ENCODE results near the gene MGAT4C.
"Not testable (repeated sequence)": the region's sequence is repeated elsewhere in the genome, so short reads cannot be mapped to it uniquely, and the experiment has no call there.

Gene MGAT4C

GRCh38 chr12:86256163-86256562 lies at the start of gene MGAT4C:
MGAT4C (minus strand) TSS chr12:86256391.
- H3K27ac ChIP-seq, result no peak within 1 kb of the TSS
- no peak within 1 kb of the TSS for H3K4me3 ChIP-seq
- H3K9me3 ChIP-seq (ENCODE audit: low read depth, low read length), result no peaks in the 10 kb centered on the region
- TF ChIP-seq EZH2 (IDR thresholded peaks at IDR 0.05), result no peak
- no peak for TF ChIP-seq POLR2AphosphoS5 (IDR thresholded peaks at IDR 0.05; ENCODE audit: borderline replicate concordance, low read depth, low read length)
- no peak for TF ChIP-seq FOXP2 (optimal IDR thresholded peaks at IDR 0.05; ENCODE audit: control extremely low read depth, extremely low read length, insufficient read depth)
- no peak for DNase-seq (ENCODE audit: low read depth, low spot score)
- H3K36me3 ChIP-seq (ENCODE audit: insufficient read depth, low read length), result no peaks in the 10 kb centered on the region
- no peak within 1 kb of the TSS for H3K9ac ChIP-seq (ENCODE audit: insufficient read length)

DNA sequence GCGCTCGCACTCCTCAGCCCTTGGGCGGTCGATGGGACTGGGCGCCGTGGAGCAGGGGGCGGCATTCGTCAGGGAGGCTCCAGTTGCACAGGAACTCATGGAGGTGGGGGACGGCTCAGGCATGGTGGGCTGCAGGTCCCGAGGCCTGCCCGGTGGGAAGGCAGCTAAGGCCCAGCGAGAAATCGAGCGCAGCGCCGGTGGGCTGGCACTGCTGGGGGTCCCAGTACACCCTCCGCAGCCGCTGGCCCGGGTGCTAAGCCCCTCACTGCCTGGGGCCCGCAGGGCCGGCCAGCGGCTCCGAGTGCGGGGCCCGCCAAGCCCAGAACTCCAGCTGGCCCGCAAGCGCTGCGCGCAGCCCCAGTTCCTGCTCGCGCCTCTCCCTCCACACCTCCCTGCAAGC lies 40.2 kb upstream of the MGAT4C start:
- H3K36me3 ChIP-seq (ENCODE audit: insufficient read depth, low read length); H3K27ac ChIP-seq; H3K9ac ChIP-seq (ENCODE audit: insufficient read length); DNase-seq (ENCODE audit: low read depth, low spot score); H3K9me3 ChIP-seq (ENCODE audit: low read depth, low read length); H3K4me3 ChIP-seq: not testable (repeated sequence)

DNA sequence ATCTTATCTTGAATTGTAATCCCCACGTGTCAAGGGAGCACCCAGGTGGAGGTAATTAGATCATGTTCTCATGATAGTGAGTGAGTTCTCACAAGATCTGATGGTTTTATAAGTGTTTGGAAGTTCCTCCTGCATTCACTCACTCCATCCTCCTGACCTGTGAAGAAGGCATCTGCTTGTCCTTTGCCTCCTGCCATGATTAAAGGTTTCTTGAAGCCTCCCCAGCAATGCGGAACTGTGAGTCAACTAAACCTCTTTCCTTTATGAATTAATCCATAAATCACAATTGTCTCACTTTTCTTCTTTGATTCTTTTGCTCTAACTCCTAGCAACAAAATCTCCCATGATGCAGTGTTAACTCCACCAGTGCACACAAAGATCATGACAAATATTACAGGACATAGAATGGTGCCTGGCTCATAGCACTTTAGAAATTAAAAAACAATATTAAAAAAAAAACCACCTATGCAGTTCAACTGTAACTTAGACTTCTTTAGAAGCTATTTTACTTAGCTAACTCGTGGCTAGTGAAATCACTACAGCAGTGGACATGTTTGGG lies 37.6 kb upstream of the MGAT4C start:
- H3K4me3 ChIP-seq, result no peak overlapping the region
- H3K9me3 ChIP-seq (ENCODE audit: low read depth, low read length), result no peaks in the 10 kb centered on the region
- no peak overlapping the region for H3K9ac ChIP-seq (ENCODE audit: insufficient read length)
- TF ChIP-seq FOXP2 (optimal IDR thresholded peaks at IDR 0.05; ENCODE audit: control extremely low read depth, extremely low read length, insufficient read depth) (no peak), POLR2AphosphoS5 (IDR thresholded peaks at IDR 0.05; ENCODE audit: borderline replicate concordance, low read depth, low read length) (no peak), EZH2 (IDR thresholded peaks at IDR 0.05) (no peak)
- no peaks in the 10 kb centered on the region for H3K36me3 ChIP-seq (ENCODE audit: insufficient read depth, low read length)
- DNase-seq (ENCODE audit: low read depth, low spot score), result no peak
- H3K27ac ChIP-seq, result no peak overlapping the region

DNA sequence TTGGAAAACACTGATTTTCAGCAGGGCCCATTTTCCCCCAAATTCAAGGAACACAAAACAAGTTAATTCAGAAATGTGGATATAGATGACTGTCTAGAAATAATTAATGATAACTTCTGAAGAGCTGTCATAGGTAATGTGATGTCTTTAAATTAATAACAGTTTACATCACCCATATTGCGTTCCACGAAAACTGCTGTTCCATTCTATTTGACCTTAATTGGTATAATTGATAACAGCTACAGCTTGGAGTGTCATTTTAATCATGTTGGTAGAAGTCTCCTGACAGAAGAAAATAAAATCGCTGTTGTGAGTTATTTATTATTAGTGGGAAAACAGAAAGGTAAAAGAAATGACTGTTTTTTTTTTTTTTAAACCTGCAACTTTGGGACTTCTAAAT lies 36.3 kb upstream of the MGAT4C start:
- H3K36me3 ChIP-seq (ENCODE audit: insufficient read depth, low read length), result no peaks in the 10 kb centered on the region
- no peak overlapping the region for H3K9ac ChIP-seq (ENCODE audit: insufficient read length)
- no peak for TF ChIP-seq POLR2AphosphoS5 (IDR thresholded peaks at IDR 0.05; ENCODE audit: borderline replicate concordance, low read depth, low read length)
- no peak for TF ChIP-seq EZH2 (IDR thresholded peaks at IDR 0.05)
- TF ChIP-seq FOXP2 (optimal IDR thresholded peaks at IDR 0.05; ENCODE audit: control extremely low read depth, extremely low read length, insufficient read depth), result no peak
- H3K27ac ChIP-seq, result no peak overlapping the region
- no peaks in the 10 kb centered on the region for H3K9me3 ChIP-seq (ENCODE audit: low read depth, low read length)
- no peak overlapping the region for H3K4me3 ChIP-seq
- DNase-seq (ENCODE audit: low read depth, low spot score), result no peak

GRCh38 chr12:86290615-86291014 lies 34.4 kb upstream of the MGAT4C start:
- TF ChIP-seq EZH2 (IDR thresholded peaks at IDR 0.05), result no peak
- no peak for TF ChIP-seq POLR2AphosphoS5 (IDR thresholded peaks at IDR 0.05; ENCODE audit: borderline replicate concordance, low read depth, low read length)
- no peak for TF ChIP-seq FOXP2 (optimal IDR thresholded peaks at IDR 0.05; ENCODE audit: control extremely low read depth, extremely low read length, insufficient read depth)
- no peak overlapping the region for H3K4me3 ChIP-seq
- no peak overlapping the region for H3K27ac ChIP-seq
- H3K36me3 ChIP-seq (ENCODE audit: insufficient read depth, low read length), result no peaks in the 10 kb centered on the region
- no peaks in the 10 kb centered on the region for H3K9me3 ChIP-seq (ENCODE audit: low read depth, low read length)
- no peak for DNase-seq (ENCODE audit: low read depth, low spot score)
- no peak overlapping the region for H3K9ac ChIP-seq (ENCODE audit: insufficient read length)

DNA sequence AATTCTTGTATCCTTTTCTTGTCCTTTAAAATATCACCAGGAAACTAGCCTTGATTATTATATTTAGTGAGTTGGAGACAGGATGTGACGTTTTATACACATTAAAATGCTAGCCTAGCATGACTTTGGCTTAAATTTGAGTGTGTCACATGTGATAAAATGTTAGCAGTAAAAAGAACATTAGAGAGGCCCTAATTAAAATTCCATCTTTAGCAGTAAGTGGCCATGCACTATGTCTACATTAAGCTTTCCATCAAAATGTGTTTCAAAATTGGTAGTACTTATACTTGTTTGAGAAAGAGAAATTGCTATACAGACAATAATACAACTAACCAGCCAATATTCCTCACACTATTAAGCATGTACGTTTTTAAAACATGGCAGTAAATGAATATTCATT lies 29.9 kb upstream of the MGAT4C start:
- Histone ChIP-seq H3K9ac (ENCODE audit: insufficient read length) (no peak overlapping the region), H3K36me3 (ENCODE audit: insufficient read depth, low read length) (no peaks in the 10 kb centered on the region), H3K9me3 (ENCODE audit: low read depth, low read length) (no peaks in the 10 kb centered on the region), H3K4me3 (no peak overlapping the region), H3K27ac (peak overlapping the region; percentile 53; the same call in 1 of the 2 replicates)
- no peak for TF ChIP-seq POLR2AphosphoS5 (IDR thresholded peaks at IDR 0.05; ENCODE audit: borderline replicate concordance, low read depth, low read length)
- no peak for TF ChIP-seq EZH2 (IDR thresholded peaks at IDR 0.05)
- no peak for TF ChIP-seq FOXP2 (optimal IDR thresholded peaks at IDR 0.05; ENCODE audit: control extremely low read depth, extremely low read length, insufficient read depth)
- no peak for DNase-seq (ENCODE audit: low read depth, low spot score)

- TF ChIP-seq POLR2AphosphoS5 (IDR thresholded peaks at IDR 0.05; ENCODE audit: borderline replicate concordance, low read depth, low read length) (no peak), EZH2 (IDR thresholded peaks at IDR 0.05) (no peak), FOXP2 (optimal IDR thresholded peaks at IDR 0.05; ENCODE audit: control extremely low read depth, extremely low read length, insufficient read depth) (no peak)
- Histone ChIP-seq H3K4me3 (no peak overlapping the region), H3K27ac (no peak overlapping the region), H3K9ac (ENCODE audit: insufficient read length) (no peak overlapping the region), H3K36me3 (ENCODE audit: insufficient read depth, low read length) (no peaks in the 10 kb centered on the region), H3K9me3 (ENCODE audit: low read depth, low read length) (no peaks in the 10 kb centered on the region)
- DNase-seq (ENCODE audit: low read depth, low spot score), result no peak
Measured at GRCh38 chr12:86283620-86284019, 27.4 kb upstream of the MGAT4C start.

DNA sequence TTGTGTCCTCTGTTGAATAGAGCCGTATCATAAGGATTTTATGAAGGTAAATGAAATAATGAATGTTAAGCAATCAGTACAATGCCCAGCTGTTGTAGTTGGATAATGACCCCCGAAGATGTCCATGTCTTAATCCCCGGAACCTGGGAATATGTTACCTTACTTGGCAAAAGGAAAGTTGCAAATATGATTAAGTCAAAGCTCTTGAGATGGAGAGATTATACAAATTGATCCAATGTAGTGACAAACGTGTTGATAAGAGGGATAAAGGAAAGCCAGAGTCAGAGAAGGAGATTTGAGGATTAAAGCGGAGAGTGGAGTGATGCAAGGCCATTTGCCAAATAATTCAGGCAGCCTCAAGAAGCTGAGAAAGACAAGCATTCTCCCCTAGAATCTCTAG lies 19.2 kb upstream of the MGAT4C start:
- DNase-seq (ENCODE audit: low read depth, low spot score), result no peak
- TF ChIP-seq FOXP2 (optimal IDR thresholded peaks at IDR 0.05; ENCODE audit: control extremely low read depth, extremely low read length, insufficient read depth) (no peak), POLR2AphosphoS5 (IDR thresholded peaks at IDR 0.05; ENCODE audit: borderline replicate concordance, low read depth, low read length) (no peak), EZH2 (IDR thresholded peaks at IDR 0.05) (no peak)
- Histone ChIP-seq H3K9me3 (ENCODE audit: low read depth, low read length) (no peaks in the 10 kb centered on the region), H3K4me3 (no peak overlapping the region), H3K27ac (no peak overlapping the region), H3K9ac (ENCODE audit: insufficient read length) (no peak overlapping the region), H3K36me3 (ENCODE audit: insufficient read depth, low read length) (no peaks in the 10 kb centered on the region)

- H3K27ac ChIP-seq, result no peak overlapping the region
- DNase-seq (ENCODE audit: low read depth, low spot score), result no peak
- H3K4me3 ChIP-seq, result no peak overlapping the region
- H3K36me3 ChIP-seq (ENCODE audit: insufficient read depth, low read length), result no peaks in the 10 kb centered on the region
- no peaks in the 10 kb centered on the region for H3K9me3 ChIP-seq (ENCODE audit: low read depth, low read length)
- TF ChIP-seq EZH2 (IDR thresholded peaks at IDR 0.05), result no peak
- no peak for TF ChIP-seq FOXP2 (optimal IDR thresholded peaks at IDR 0.05; ENCODE audit: control extremely low read depth, extremely low read length, insufficient read depth)
- TF ChIP-seq POLR2AphosphoS5 (IDR thresholded peaks at IDR 0.05; ENCODE audit: borderline replicate concordance, low read depth, low read length), result no peak
- no peak overlapping the region for H3K9ac ChIP-seq (ENCODE audit: insufficient read length)
Measured at GRCh38 chr12:86265329-86265695, 9.1 kb upstream of the MGAT4C start.
